IPS-15b (cell line): Measurements from ENCODE around the gene DDX43.
"Not testable (repeated sequence)": the region's sequence is repeated elsewhere in the genome, so short reads cannot be mapped to it uniquely, and the experiment has no call there.

Experiments
- H3K27me3 ChIP-seq: one replicate; pipeline ENCODE4 v1.6.1; 2013; ENCODE audit warnings: low read length; ENCODE audit not compliant: control insufficient read depth, insufficient read depth
- H3K36me3 ChIP-seq: one replicate; pipeline ENCODE4 v1.6.1; 2013; ENCODE audit warnings: low read length; ENCODE audit not compliant: control insufficient read depth, insufficient read depth
- H3K4me1 ChIP-seq: one replicate; pipeline ENCODE4 v1.6.1; 2013; ENCODE audit warnings: mild to moderate bottlenecking, low read length; ENCODE audit not compliant: control insufficient read depth, insufficient read depth
- H3K4me3 ChIP-seq: one replicate; pipeline ENCODE4 v1.5.1; 2013; ENCODE audit warnings: low read depth, low read length
- H3K9ac ChIP-seq: one replicate; pipeline ENCODE4 v1.6.1; 2013; ENCODE audit warnings: low read depth, mild to moderate bottlenecking, low read length
- H3K9me3 ChIP-seq: one replicate; pipeline ENCODE4 v1.6.1; 2013; ENCODE audit warnings: mild to moderate bottlenecking, low read length; ENCODE audit not compliant: control insufficient read depth, insufficient read depth

The DDX43 gene

DNA sequence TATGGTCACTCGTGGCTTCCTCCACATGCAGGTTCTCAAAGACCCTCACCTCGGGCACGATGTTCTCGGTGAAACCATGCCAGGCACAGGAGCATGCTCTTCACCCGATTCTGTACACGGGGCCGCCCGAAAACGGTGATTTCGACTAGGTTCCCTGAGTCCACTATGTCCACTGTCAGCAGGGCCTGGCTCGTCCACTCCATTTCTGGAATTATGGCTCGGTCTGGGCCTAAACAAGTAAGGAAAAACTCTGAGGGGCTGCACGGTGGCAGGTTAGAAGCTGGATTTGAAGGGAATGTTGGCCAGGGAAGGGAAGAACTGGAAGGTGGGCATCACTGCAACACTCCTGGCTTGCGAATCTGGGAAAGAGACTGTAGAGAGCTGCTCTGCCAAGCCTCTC is 25.5 kb upstream of the DDX43 start:
- no peak overlapping the region for H3K9ac ChIP-seq
- H3K9me3 ChIP-seq = no peaks in the 10 kb centered on the region
- H3K36me3 ChIP-seq = no peaks in the 10 kb centered on the region
- no peaks in the 10 kb centered on the region for H3K4me1 ChIP-seq
- no peaks in the 10 kb centered on the region for H3K27me3 ChIP-seq
- no peak overlapping the region for H3K4me3 ChIP-seq

DNA sequence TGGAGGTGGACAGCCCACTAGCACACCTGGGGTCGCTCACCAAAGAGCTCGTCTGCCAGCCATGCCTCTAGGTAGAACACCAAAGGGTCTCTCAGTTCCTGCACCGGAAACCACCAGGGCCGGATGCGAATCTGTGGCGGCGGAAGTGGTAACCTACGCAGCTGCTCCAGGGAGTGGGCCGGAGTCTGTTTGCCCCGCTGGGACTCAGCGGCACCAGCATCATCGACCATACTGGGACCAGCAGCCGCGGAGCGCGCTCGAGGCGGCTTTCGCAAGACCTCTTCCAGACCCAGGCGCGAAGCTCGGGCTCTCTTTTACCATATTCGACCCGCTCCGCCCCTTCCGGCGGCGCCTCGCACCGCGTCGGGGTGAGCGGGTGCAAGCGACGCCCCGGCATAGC is 25.1 kb upstream of the DDX43 start, which contains the start of gene OOEP:
TSS of gene OOEP (minus strand) at position 335 of the 400 bp plus-strand sequence. CDS start at position 230, 105 bp downstream.
- no peak within 1 kb of the TSS for H3K9ac ChIP-seq
- H3K9me3 ChIP-seq = no peaks in the 10 kb centered on the region
- H3K4me1 ChIP-seq = no peaks in the 10 kb centered on the region
- no peaks in the 10 kb centered on the region for H3K27me3 ChIP-seq
- H3K4me3 ChIP-seq = no peak within 1 kb of the TSS
- H3K36me3 ChIP-seq = no peaks in the 10 kb centered on the region

DNA sequence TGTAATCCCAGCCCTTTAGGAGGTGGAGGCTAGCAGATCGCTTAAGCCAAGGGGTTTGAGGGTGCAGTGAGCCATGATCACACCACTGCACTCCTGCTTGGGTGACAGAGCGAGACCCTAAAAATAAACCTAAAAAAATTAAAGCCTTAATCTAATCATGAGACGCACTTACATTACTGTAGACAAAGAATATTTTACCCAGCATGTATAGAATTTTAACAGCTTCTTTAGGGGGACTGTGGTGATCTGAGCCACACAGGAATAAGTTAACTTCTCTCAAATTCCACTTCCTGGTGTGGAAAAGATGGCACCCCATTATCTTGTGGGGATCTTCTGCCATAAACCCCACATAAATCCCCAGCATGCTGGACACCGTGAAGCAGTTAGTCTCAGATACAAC is 22.6 kb upstream of the DDX43 start:
- Histone ChIP-seq H3K9ac (no peak overlapping the region), H3K36me3 (no peaks in the 10 kb centered on the region), H3K27me3 (no peaks in the 10 kb centered on the region), H3K4me3 (no peak overlapping the region), H3K4me1 (no peaks in the 10 kb centered on the region), H3K9me3 (no peaks in the 10 kb centered on the region)

DNA sequence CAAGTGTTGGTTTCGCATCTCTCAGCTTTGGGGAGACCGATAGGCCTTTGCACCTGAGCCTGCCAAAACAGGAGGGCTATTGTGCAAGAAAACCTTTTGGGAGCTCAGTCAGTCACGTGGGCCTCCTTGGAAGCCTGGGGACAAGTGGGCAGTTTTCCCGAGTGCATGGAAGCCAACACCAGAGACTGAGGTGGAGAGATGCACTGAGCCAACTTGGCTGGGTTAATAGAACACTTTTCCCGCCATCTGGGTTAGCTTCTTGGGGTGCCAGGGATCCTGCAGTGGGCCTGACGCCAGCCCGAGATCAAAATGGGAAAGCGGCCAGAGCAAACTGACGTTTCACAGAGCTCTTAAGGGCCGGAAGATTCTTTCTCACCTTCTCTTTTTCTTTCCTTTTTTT is 22.1 kb upstream of the DDX43 start:
- no peaks in the 10 kb centered on the region for H3K9me3 ChIP-seq
- H3K36me3 ChIP-seq = no peaks in the 10 kb centered on the region
- H3K4me3 ChIP-seq = no peak overlapping the region
- H3K9ac ChIP-seq = no peak overlapping the region
- no peaks in the 10 kb centered on the region for H3K27me3 ChIP-seq
- H3K4me1 ChIP-seq = no peaks in the 10 kb centered on the region

GRCh38 chr6:73375216-73375615 is 19.4 kb upstream of the DDX43 start:
- H3K27me3 ChIP-seq = no peaks in the 10 kb centered on the region
- H3K4me1 ChIP-seq = no peaks in the 10 kb centered on the region
- no peak overlapping the region for H3K4me3 ChIP-seq
- no peak overlapping the region for H3K9ac ChIP-seq
- no peaks in the 10 kb centered on the region for H3K9me3 ChIP-seq
- no peaks in the 10 kb centered on the region for H3K36me3 ChIP-seq

DNA sequence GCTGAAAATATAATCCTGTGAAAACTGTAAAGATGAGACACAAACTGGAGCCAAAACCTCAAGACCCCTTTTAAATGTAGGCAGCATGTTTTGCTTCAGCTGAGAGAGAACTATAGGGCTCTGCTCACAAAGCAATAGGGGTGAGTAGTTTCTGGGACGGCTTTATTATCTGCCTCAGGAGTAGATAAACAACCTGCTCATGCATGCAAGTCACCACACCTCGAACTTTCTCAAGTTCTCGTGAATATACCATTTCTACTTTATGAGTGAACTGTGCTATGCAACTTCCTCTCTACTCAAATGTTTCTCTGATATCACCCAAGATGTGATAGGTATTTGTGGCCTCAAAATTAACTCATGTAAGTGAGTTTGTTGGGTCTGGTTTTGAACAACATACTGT is 17.4 kb upstream of the DDX43 start:
- no peaks in the 10 kb centered on the region for H3K27me3 ChIP-seq
- H3K4me1 ChIP-seq = no peaks in the 10 kb centered on the region
- H3K9ac ChIP-seq = no peak overlapping the region
- H3K9me3 ChIP-seq = no peaks in the 10 kb centered on the region
- no peak overlapping the region for H3K4me3 ChIP-seq
- no peaks in the 10 kb centered on the region for H3K36me3 ChIP-seq

DNA sequence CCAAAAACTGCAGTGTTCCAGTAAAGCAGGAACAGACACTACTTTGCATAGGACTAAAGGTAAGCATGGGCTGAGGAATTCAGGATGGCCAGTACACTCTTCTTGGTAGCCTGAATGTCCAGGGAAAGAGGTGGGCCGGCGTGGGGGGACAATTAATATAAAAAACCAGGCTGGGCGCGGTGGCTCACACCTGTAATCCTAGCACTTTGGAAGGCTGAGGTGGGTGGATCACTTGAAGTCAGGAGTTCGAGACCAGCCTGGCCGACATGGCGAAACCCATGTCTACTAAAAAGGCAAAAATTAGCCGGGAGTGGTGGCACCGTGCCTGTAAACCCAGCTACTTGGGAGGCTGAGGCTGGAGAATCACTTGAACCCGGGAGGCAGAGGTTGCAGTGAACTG is 13.1 kb upstream of the DDX43 start:
- not testable (repeated sequence) for H3K4me3 ChIP-seq, H3K9me3 ChIP-seq, H3K36me3 ChIP-seq, H3K9ac ChIP-seq, H3K27me3 ChIP-seq, H3K4me1 ChIP-seq

GRCh38 chr6:73382462-73383113 is 12.0 kb upstream of the DDX43 start:
- H3K9me3 ChIP-seq = no peaks in the 10 kb centered on the region
- no peak overlapping the region for H3K4me3 ChIP-seq
- H3K36me3 ChIP-seq = no peaks in the 10 kb centered on the region
- H3K4me1 ChIP-seq = no peaks in the 10 kb centered on the region
- H3K9ac ChIP-seq = no peak overlapping the region
- H3K27me3 ChIP-seq = no peaks in the 10 kb centered on the region

- Histone ChIP-seq H3K4me1 (peaks cover 9% of the 10 kb centered on the region), H3K27me3 (no peaks in the 10 kb centered on the region), H3K4me3 (peak overlapping the region; percentile 61), H3K36me3 (no peaks in the 10 kb centered on the region), H3K9ac (peak overlapping the region; percentile 19), H3K9me3 (no peaks in the 10 kb centered on the region)
Measured at GRCh38 chr6:73388433-73388799, 6.2 kb upstream of the DDX43 start.

- Histone ChIP-seq H3K36me3 (no peaks in the 10 kb centered on the region), H3K4me1 (peaks cover 9% of the 10 kb centered on the region), H3K4me3 (peak overlapping the region; percentile 61), H3K9me3 (no peaks in the 10 kb centered on the region), H3K27me3 (no peaks in the 10 kb centered on the region), H3K9ac (peak overlapping the region; percentile 67)
Measured at GRCh38 chr6:73388800-73389512, 5.7 kb upstream of the DDX43 start.

DNA sequence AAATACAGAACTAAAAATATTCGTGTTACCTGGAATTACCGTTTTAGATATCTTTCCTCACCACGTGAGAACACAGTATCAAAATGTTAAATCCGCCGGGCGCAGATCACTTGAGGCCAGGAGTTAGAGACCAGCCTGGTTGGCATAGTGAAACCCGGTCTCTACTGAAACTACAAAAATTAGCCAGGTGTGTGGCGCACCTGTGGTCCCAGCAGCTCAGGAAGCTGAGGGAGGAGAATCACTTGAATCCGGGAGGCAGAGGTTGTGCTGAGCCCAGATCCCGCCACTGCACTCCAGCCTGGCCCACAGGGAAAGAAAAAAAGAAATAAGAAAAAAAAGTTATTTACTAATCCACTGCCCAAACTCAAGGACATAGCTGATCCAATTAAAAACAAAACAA is 4.8 kb upstream of the DDX43 start:
- Histone ChIP-seq H3K4me3 (no peak overlapping the region), H3K9ac (no peak overlapping the region), H3K36me3 (no peaks in the 10 kb centered on the region), H3K27me3 (no peaks in the 10 kb centered on the region), H3K9me3 (no peaks in the 10 kb centered on the region), H3K4me1 (peaks cover 9% of the 10 kb centered on the region)

DNA sequence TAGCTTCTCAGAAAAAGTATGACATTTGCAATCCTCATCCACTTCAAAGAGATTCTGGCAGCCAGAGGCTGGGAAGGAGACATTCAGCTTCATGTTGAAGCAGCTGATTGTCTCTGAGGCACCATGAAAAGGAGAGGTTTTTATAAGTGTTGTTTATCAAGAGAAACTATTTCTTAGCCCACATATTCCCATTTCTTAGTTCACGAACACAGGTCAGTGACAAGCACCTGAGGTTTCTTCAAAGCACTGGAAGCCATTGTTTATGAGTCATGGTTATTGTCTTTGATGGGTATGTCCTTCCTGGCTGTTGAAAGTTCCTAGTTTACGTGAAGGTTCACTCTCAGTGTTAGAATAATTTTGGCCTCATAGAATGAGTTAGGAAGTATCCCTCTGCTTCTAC is 3.0 kb upstream of the DDX43 start:
- Histone ChIP-seq H3K4me3 (no peak overlapping the region), H3K9ac (no peak overlapping the region), H3K4me1 (peaks cover 9% of the 10 kb centered on the region), H3K27me3 (no peaks in the 10 kb centered on the region), H3K9me3 (no peaks in the 10 kb centered on the region), H3K36me3 (no peaks in the 10 kb centered on the region)
